Measurements from ENCODE around the gene BBS4.
"Not testable (repeated sequence)": the region's sequence is repeated elsewhere in the genome, so short reads cannot be mapped to it uniquely, and the experiment has no call there.

DNA sequence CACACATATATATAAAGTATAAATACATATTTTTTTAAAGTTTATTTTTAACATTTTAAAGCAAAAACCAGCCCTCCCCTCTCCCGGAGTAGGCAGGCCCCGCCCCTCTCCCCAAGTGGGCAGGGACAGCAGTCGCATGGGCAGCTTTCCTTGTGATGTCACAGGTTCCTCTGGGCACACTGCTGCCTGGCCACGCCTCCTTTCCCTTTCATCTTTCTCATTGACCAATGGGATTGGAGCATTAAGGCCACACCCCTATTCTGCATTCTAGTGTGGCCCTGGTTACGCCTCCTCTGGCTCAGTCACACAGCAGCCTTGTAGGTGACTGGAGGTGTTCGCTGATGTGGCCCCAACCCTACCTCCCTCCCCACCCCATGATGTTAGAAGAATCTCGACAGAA is 31.6 kb upstream of the BBS4 start, which contains the start of gene GOLGA6B:
- TF ChIP-seq, protein P1, sequence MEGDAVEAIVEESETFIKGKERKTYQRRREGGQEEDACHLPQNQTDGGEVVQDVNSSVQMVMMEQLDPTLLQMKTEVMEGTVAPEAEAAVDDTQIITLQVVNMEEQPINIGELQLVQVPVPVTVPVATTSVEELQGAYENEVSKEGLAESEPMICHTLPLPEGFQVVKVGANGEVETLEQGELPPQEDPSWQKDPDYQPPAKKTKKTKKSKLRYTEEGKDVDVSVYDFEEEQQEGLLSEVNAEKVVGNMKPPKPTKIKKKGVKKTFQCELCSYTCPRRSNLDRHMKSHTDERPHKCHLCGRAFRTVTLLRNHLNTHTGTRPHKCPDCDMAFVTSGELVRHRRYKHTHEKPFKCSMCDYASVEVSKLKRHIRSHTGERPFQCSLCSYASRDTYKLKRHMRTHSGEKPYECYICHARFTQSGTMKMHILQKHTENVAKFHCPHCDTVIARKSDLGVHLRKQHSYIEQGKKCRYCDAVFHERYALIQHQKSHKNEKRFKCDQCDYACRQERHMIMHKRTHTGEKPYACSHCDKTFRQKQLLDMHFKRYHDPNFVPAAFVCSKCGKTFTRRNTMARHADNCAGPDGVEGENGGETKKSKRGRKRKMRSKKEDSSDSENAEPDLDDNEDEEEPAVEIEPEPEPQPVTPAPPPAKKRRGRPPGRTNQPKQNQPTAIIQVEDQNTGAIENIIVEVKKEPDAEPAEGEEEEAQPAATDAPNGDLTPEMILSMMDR (IDR thresholded peaks at IDR 0.05) = not testable (repeated sequence)
- not testable (repeated sequence) for TF ChIP-seq ZFX (IDR thresholded peaks at IDR 0.05; ENCODE audit: borderline replicate concordance)

Data from 22Rv1 (cell line).